Measurements from ENCODE around the gene GPR158. TPM values are rescaled to one million over a fixed set of nuclear protein-coding genes. Genes with fewer than 3 reads are reported as not detected.

Gene GPR158
- total RNA-seq, 2 experiments from 2014 or later = not detected

DNA sequence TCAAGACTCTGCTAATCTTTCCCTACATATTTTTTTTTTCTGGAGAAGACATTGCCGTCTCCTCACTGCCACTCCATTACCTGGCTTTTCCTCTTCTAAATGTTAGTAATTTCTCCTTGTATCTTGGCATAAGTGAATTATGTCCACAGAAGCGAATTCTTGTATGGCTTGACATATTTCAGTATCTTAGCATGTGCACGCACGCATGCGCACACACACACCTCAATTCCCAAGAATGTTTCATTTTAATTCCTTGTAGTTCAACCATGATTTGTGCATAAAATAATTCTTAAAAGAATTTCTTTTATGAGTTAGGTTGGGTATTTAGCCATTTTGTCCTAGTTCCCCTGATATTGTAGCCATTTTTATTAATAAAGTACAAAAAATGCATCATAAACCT lies 458.0 kb downstream of the GPR158 start:
- ChIA-PET CTCF (ENCODE audit: unreplicated experiment) (no interaction called here), POLR2A (interaction anchor here (0.6 to 0.7 kb wide), 2 partner anchors 65 to 334 kb away, joined by 3 to 4 read pairs; no protein-coding TSS in a partner anchor)
- H3K4me1 ChIP-seq (ENCODE audit: insufficient read depth, low read length, poor library complexity, severe bottlenecking) = no peaks in the 10 kb centered on the region
- H3K4me3 ChIP-seq (ENCODE audit: low read depth, low read length, poor library complexity, severe bottlenecking) = no peak overlapping the region
- no peak for DNase-seq (ENCODE audit: low spot score)
- no peak overlapping the region for H3K4me2 ChIP-seq (ENCODE audit: low read length)
- H3K79me2 ChIP-seq (ENCODE audit: insufficient read depth, low read depth, low read length) = no peaks in the 10 kb centered on the region
- BruUV-seq (replicated peaks) = no TSS peak
- intact Hi-C loops (cut with micrococcal nuclease; ENCODE audit: unreplicated experiment) = no loop called here
- H4K20me1 ChIP-seq (ENCODE audit: insufficient read depth, low read length) = no peaks in the 10 kb centered on the region
- H3K36me3 ChIP-seq (ENCODE audit: insufficient read depth, low read length) = no peaks in the 10 kb centered on the region
- H3K9me3 ChIP-seq (ENCODE audit: low read length) = no peaks in the 10 kb centered on the region
- no peak overlapping the region for H2AFZ ChIP-seq (ENCODE audit: low read length)
- H3K9me2 ChIP-seq (ENCODE audit: insufficient read depth, low read length) = no peaks in the 10 kb centered on the region
- no peak for TF ChIP-seq EZH2phosphoT487 (IDR thresholded peaks at IDR 0.05; ENCODE audit: borderline replicate concordance, low read depth, low read length)
- TF ChIP-seq, protein P1, sequence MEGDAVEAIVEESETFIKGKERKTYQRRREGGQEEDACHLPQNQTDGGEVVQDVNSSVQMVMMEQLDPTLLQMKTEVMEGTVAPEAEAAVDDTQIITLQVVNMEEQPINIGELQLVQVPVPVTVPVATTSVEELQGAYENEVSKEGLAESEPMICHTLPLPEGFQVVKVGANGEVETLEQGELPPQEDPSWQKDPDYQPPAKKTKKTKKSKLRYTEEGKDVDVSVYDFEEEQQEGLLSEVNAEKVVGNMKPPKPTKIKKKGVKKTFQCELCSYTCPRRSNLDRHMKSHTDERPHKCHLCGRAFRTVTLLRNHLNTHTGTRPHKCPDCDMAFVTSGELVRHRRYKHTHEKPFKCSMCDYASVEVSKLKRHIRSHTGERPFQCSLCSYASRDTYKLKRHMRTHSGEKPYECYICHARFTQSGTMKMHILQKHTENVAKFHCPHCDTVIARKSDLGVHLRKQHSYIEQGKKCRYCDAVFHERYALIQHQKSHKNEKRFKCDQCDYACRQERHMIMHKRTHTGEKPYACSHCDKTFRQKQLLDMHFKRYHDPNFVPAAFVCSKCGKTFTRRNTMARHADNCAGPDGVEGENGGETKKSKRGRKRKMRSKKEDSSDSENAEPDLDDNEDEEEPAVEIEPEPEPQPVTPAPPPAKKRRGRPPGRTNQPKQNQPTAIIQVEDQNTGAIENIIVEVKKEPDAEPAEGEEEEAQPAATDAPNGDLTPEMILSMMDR (conservative IDR thresholded peaks at IDR 0.05; ENCODE audit: low read length) = no peak
- H3K27ac ChIP-seq (ENCODE audit: low read depth, low read length, poor library complexity, severe bottlenecking) = no peak overlapping the region

DNA sequence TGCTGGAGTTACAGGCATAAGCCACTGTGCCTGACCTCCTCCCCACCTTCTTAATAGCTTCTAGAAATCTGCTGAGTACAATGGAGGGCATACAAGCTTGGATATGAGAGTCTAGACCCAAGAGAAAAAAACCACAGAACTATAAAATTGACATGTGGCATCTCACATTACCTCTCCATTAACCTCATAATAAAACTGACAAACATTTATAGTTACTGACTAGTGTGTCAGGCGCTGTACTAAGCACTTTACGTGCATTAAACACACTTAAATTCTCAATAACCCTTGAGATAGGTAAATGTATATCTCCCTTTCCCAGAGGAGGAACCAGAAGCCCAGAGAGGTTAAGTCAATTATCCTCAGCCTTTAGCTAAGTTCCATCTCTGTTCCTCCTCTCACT lies 458.7 kb downstream of the GPR158 start:
- Histone ChIP-seq H3K4me3 (ENCODE audit: low read depth, low read length, poor library complexity, severe bottlenecking) (no peak overlapping the region), H4K20me1 (ENCODE audit: insufficient read depth, low read length) (no peaks in the 10 kb centered on the region), H3K9me2 (ENCODE audit: insufficient read depth, low read length) (no peaks in the 10 kb centered on the region), H3K36me3 (ENCODE audit: insufficient read depth, low read length) (no peaks in the 10 kb centered on the region), H3K4me1 (ENCODE audit: insufficient read depth, low read length, poor library complexity, severe bottlenecking) (no peaks in the 10 kb centered on the region), H3K27ac (ENCODE audit: low read depth, low read length, poor library complexity, severe bottlenecking) (no peak overlapping the region), H3K9me3 (ENCODE audit: low read length) (no peaks in the 10 kb centered on the region), H2AFZ (ENCODE audit: low read length) (no peak overlapping the region), H3K79me2 (ENCODE audit: insufficient read depth, low read depth, low read length) (no peaks in the 10 kb centered on the region), H3K4me2 (ENCODE audit: low read length) (no peak overlapping the region)
- CTCF ChIA-PET (ENCODE audit: unreplicated experiment) = no interaction called here
- POLR2A ChIA-PET = interaction anchor here (0.6 to 0.8 kb wide), 2 partner anchors 335 to 651 kb away, joined by 3 read pairs; no protein-coding TSS in a partner anchor
- intact Hi-C loops (cut with micrococcal nuclease; ENCODE audit: unreplicated experiment) = no loop called here
- DNase-seq (ENCODE audit: low spot score) = no peak
- BruUV-seq (replicated peaks) = no TSS peak
- no peak for TF ChIP-seq EZH2phosphoT487 (IDR thresholded peaks at IDR 0.05; ENCODE audit: borderline replicate concordance, low read depth, low read length)
- TF ChIP-seq, protein P1 (conservative IDR thresholded peaks at IDR 0.05; ENCODE audit: low read length) = no peak

DNA sequence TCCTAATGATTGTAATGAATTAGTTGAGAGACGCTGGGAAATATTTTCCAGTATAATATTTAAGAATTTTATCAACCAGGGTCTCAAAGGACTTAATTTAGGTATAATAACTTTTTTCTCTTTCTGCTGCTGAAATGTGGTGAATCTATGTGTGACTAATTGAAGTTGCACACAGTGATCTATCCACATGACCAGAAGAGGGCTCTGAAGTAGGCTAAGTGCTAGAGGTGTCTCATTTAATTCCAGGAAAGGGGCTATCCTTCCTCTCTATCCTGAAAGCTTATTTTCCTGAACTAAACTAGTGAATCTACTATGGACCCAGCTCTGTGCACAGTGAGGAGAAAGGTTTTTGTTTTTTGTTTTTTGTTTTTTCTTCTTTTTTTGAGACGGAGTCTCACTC lies 464.8 kb downstream of the GPR158 start:
- Histone ChIP-seq H3K79me2 (ENCODE audit: insufficient read depth, low read depth, low read length) (no peaks in the 10 kb centered on the region), H3K9me2 (ENCODE audit: insufficient read depth, low read length) (no peaks in the 10 kb centered on the region; the same call in 1 of the 2 replicates), H3K9me3 (ENCODE audit: low read length) (no peaks in the 10 kb centered on the region), H3K4me2 (ENCODE audit: low read length) (no peak overlapping the region), H3K4me3 (ENCODE audit: low read depth, low read length, poor library complexity, severe bottlenecking) (no peak overlapping the region), H3K27ac (ENCODE audit: low read depth, low read length, poor library complexity, severe bottlenecking) (no peak overlapping the region), H2AFZ (ENCODE audit: low read length) (no peak overlapping the region), H4K20me1 (ENCODE audit: insufficient read depth, low read length) (no peaks in the 10 kb centered on the region), H3K36me3 (ENCODE audit: insufficient read depth, low read length) (no peaks in the 10 kb centered on the region), H3K4me1 (ENCODE audit: insufficient read depth, low read length, poor library complexity, severe bottlenecking) (no peaks in the 10 kb centered on the region)
- no TSS peak for BruUV-seq (replicated peaks)
- ChIA-PET CTCF (ENCODE audit: unreplicated experiment) (no interaction called here), POLR2A (no interaction called here)
- DNase-seq (ENCODE audit: low spot score) = no peak
- TF ChIP-seq, protein P1 (conservative IDR thresholded peaks at IDR 0.05; ENCODE audit: low read length) = 0 out of 2 replicates have a peak, but pooled peaks have one; percentile 18
- TF ChIP-seq EZH2phosphoT487 (IDR thresholded peaks at IDR 0.05; ENCODE audit: borderline replicate concordance, low read depth, low read length) = no peak
- intact Hi-C loops (cut with micrococcal nuclease; ENCODE audit: unreplicated experiment) = no loop called here

All from OCI-LY7 (cell line).